DND-41 (cell line): Measurements from ENCODE around the gene FBXO10.

ENCODE experiments used
- ATAC-seq: fragments of 200-7000 bp; cut with Tn5 transposase; 3 replicates; pipeline ENCODE4 v1.9.1; 2021; ENCODE audit warnings: low read depth; ENCODE audit not compliant: insufficient read depth
- DNase-seq: peaks from one replicate; pipeline ENCODE4 v3.0.0-alpha.2; 2020
- H2AFZ ChIP-seq: 2 replicates; pipeline ENCODE4 v1.6.0; 2012; ENCODE audit warnings: low read depth, low read length
- H3K27ac ChIP-seq: 2 replicates; pipeline ENCODE4 v1.5.1; 2012; ENCODE audit warnings: low read length, inconsistent platforms
- H3K27me3 ChIP-seq: fragments of 200-600 bp; sonication (generic); 2 replicates; pipeline ENCODE4 v1.6.0; 2012; ENCODE audit warnings: low read length, mild to moderate bottlenecking, inconsistent platforms; ENCODE audit not compliant: insufficient read depth, poor library complexity
- H3K36me3 ChIP-seq: 2 replicates; pipeline ENCODE4 v1.5.1; 2012; ENCODE audit warnings: low read length, inconsistent platforms; ENCODE audit not compliant: insufficient read depth
- H3K4me1 ChIP-seq: 2 replicates; pipeline ENCODE4 v1.5.1; 2012; ENCODE audit warnings: mild to moderate bottlenecking, low read length; ENCODE audit not compliant: insufficient read depth
- H3K4me2 ChIP-seq: 2 replicates; pipeline ENCODE4 v1.6.0; 2012; ENCODE audit warnings: mild to moderate bottlenecking, moderate library complexity, low read length, inconsistent platforms; ENCODE audit not compliant: insufficient read depth
- H3K4me3 ChIP-seq, 2 experiments: fragments of 200-600 bp in 1 of 2; shearing (Covaris generic) in 1 of 2; 2 replicates each; pipeline ENCODE4 v1.5.1; 2012 to 2016; ENCODE audit warnings: inconsistent platforms in 2 of 2, low read length in 2 of 2, mild to moderate bottlenecking in 2 of 2, low read depth in 1 of 2, moderate library complexity in 1 of 2
- H3K79me2 ChIP-seq: 2 replicates; pipeline ENCODE4 v1.6.0; 2012; ENCODE audit warnings: low read length, inconsistent platforms; ENCODE audit not compliant: insufficient read depth
- H3K9ac ChIP-seq: 2 replicates; pipeline ENCODE4 v1.6.0; 2012; ENCODE audit warnings: low read depth, mild to moderate bottlenecking, inconsistent platforms, low read length, moderate library complexity
- H3K9me3 ChIP-seq: 2 replicates; pipeline ENCODE4 v1.5.1; 2012; ENCODE audit warnings: low read length, moderate library complexity, mild to moderate bottlenecking, inconsistent platforms; ENCODE audit not compliant: insufficient read depth, severe bottlenecking
- H4K20me1 ChIP-seq: 2 replicates; pipeline ENCODE4 v1.6.0; 2012; ENCODE audit warnings: low read length; ENCODE audit not compliant: insufficient read depth
- CTCF ChIP-seq: IDR thresholded peaks from 2 replicates; pipeline ENCODE4 v1.5.1; 2012; ENCODE audit warnings: borderline replicate concordance, low read length, moderate library complexity, mild to moderate bottlenecking; ENCODE audit not compliant: poor library complexity, severe bottlenecking; ENCODE audit errors: extremely low read depth
- EZH2 ChIP-seq: IDR thresholded peaks from 3 replicates; pipeline ENCODE4 v1.6.1; 2012; ENCODE audit warnings: borderline replicate concordance, low read depth, mild to moderate bottlenecking, moderate library complexity, low read length, inconsistent platforms; ENCODE audit not compliant: severe bottlenecking

FBXO10 gene

GRCh38 chr9:37618817-37619216 is 42.6 kb upstream of the FBXO10 start:
- no peak overlapping the region for H3K4me3 ChIP-seq
- no peak overlapping the region for H3K9ac ChIP-seq
- H4K20me1 ChIP-seq: no peaks in the 10 kb centered on the region
- DNase-seq (no peak), ATAC-seq (no peak)
- no peaks in the 10 kb centered on the region for H3K36me3 ChIP-seq
- no peak overlapping the region for H3K4me2 ChIP-seq
- no peak overlapping the region for H3K27ac ChIP-seq
- H3K4me1 ChIP-seq: no peaks in the 10 kb centered on the region
- no peaks in the 10 kb centered on the region for H3K79me2 ChIP-seq
- TF ChIP-seq EZH2 (no peak), CTCF (no peak)
- peaks cover 3% of the 10 kb centered on the region for H3K27me3 ChIP-seq
- no peak overlapping the region for H2AFZ ChIP-seq
- H3K9me3 ChIP-seq: no peaks in the 10 kb centered on the region

- ATAC-seq (no peak), DNase-seq (no peak)
- H4K20me1 ChIP-seq: no peaks in the 10 kb centered on the region
- H3K4me3 ChIP-seq: no peak overlapping the region
- H2AFZ ChIP-seq: no peak overlapping the region
- no peak for TF ChIP-seq CTCF
- TF ChIP-seq EZH2: no peak
- no peaks in the 10 kb centered on the region for H3K9me3 ChIP-seq
- H3K9ac ChIP-seq: no peak overlapping the region
- no peak overlapping the region for H3K27ac ChIP-seq
- H3K27me3 ChIP-seq: peaks cover 2% of the 10 kb centered on the region
- H3K4me2 ChIP-seq: no peak overlapping the region
- no peaks in the 10 kb centered on the region for H3K36me3 ChIP-seq
- no peaks in the 10 kb centered on the region for H3K4me1 ChIP-seq
- H3K79me2 ChIP-seq: no peaks in the 10 kb centered on the region
These were observed 41.7 kb upstream of the FBXO10 start for GRCh38 chr9:37617832-37618231.

GRCh38 chr9:37617161-37617560 is 41.0 kb upstream of the FBXO10 start:
- Histone ChIP-seq H4K20me1 (no peaks in the 10 kb centered on the region), H3K9ac (no peak overlapping the region), H3K36me3 (no peaks in the 10 kb centered on the region), H3K4me2 (no peak overlapping the region), H3K4me1 (no peaks in the 10 kb centered on the region), H2AFZ (no peak overlapping the region), H3K79me2 (no peaks in the 10 kb centered on the region), H3K4me3 (no peak overlapping the region), H3K27ac (no peak overlapping the region), H3K9me3 (no peaks in the 10 kb centered on the region), H3K27me3 (peaks cover 2% of the 10 kb centered on the region)
- DNase-seq (no peak), ATAC-seq (no peak)
- TF ChIP-seq CTCF (no peak), EZH2 (no peak)

- Histone ChIP-seq H3K4me2 (no peak overlapping the region), H3K4me3 (no peak overlapping the region), H3K4me1 (no peaks in the 10 kb centered on the region), H3K36me3 (no peaks in the 10 kb centered on the region), H4K20me1 (no peaks in the 10 kb centered on the region), H3K27me3 (peaks cover 4% of the 10 kb centered on the region), H3K79me2 (no peaks in the 10 kb centered on the region), H3K27ac (no peak overlapping the region), H2AFZ (no peak overlapping the region), H3K9me3 (no peaks in the 10 kb centered on the region), H3K9ac (no peak overlapping the region)
- ATAC-seq (no peak), DNase-seq (no peak)
- TF ChIP-seq EZH2 (no peak), CTCF (no peak)
These were observed 35.8 kb upstream of the FBXO10 start for GRCh38 chr9:37611961-37612360.
